ENCODE data around the gene TNFRSF4. TPM values are rescaled to one million over a fixed set of nuclear protein-coding genes. Genes with fewer than 3 reads are reported as not detected.

The TNFRSF4 gene
- total and polyA plus RNA-seq, 9 of the 15 experiments (the other 6 are each of a cell fraction or from before 2014, with no cell fraction given) = 0.07 to 0.44 (median 0.19) TPM; not detected in 5

DNA sequence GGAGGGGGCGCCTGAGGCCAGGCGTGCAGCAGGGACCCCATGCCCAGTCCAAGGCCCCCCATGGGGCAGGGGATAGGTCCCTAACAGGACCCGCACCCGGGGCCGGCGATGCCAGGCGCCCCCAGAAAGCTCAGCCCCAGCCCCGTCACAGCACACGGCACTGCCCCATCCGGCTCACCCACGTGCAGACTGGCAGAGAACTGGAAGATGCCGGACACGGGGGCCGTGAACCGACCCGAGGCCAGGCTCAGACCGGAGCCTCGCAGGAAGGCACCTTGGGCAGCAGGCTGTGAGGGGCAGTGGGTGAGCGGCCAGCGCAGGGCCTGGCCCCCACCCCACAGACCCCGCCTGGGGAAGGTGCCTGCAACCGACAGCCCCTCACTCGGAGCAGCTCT is 29.3 kb upstream of the TNFRSF4 start:
- H3K4me1 ChIP-seq (replicated peaks in 1 of 2; ENCODE audit: control insufficient read depth in 2 of 2, insufficient read depth in 2 of 2, low read length in 2 of 2) = peaks cover 0 to 90% of the 10 kb centered on the region in 2 experiments; a peak in 3 of 5 replicates
- no peak for FAIRE-seq
- H3K79me2 ChIP-seq (ENCODE audit: control insufficient read depth, insufficient read depth, low read length) = no peaks in the 10 kb centered on the region
- H3K4me2 ChIP-seq (ENCODE audit: insufficient read depth, low read length) = no peak overlapping the region
- H3K9ac ChIP-seq (ENCODE audit: insufficient read depth in 1 of 2, low read depth in 2 of 2, low read length in 2 of 2) = no peak overlapping the region
- H3K27ac ChIP-seq (ENCODE audit: extremely low read depth, low read depth, low read length) = no peak overlapping the region
- in situ Hi-C loops (cut with MboI) = no loop called here
- no peak for DNase-seq (ENCODE audit: extremely low read depth in 1 of 4, low spot score in 3 of 4)
- H3K36me3 ChIP-seq (ENCODE audit: control insufficient read depth, insufficient read depth, low read length) = no peaks in the 10 kb centered on the region
- WGBS (ENCODE audit: insufficient coverage, low coverage, missing lambda C conversion rate) = 81% methylated on average over 11 of the region's 23 CpGs
- no peak overlapping the region for H2AFZ ChIP-seq (ENCODE audit: low read depth, low read length)
- H3K9me3 ChIP-seq (replicated peaks; ENCODE audit: control insufficient read depth, insufficient read depth, low read depth, low read length) = no peaks in the 10 kb centered on the region
- POLR2A ChIA-PET = interaction anchor here (0.5 to 1.6 kb wide), 3 partner anchors 12 to 279 kb away, joined by 3 to 4 read pairs (median 3); no protein-coding TSS in a partner anchor
- no TSS peak for BruUV-seq (replicated peaks)
- H3K4me3 ChIP-seq = no peak overlapping the region
- CTCF ChIA-PET (ENCODE audit: low intra/inter-chr PET ratio) = no interaction called here
- no peak for ATAC-seq
- intact Hi-C loops (cut with micrococcal nuclease) = no loop called here
- H4K20me1 ChIP-seq (replicated peaks; ENCODE audit: control insufficient read depth, insufficient read depth, low read length) = no peaks in the 10 kb centered on the region
- TF ChIP-seq RFX7 (CRISPR knock-in tag; IDR thresholded peaks at IDR 0.05) (no peak), HNRNPL (IDR thresholded peaks at IDR 0.05; ENCODE audit: low read depth, low read length) (peak; percentile 72; the same call in 1 of the 2 replicates), GABPA (tag; conservative IDR thresholded peaks at IDR 0.05; ENCODE audit: low read depth) (no peak), KLF6 (CRISPR knock-in tag; IDR thresholded peaks at IDR 0.05; ENCODE audit: borderline replicate concordance) (no peak)
- H3K9me1 ChIP-seq (ENCODE audit: control insufficient read depth, insufficient read depth, low read length) = no peaks in the 10 kb centered on the region
- H3K27me3 ChIP-seq (ENCODE audit: control insufficient read depth in 2 of 2, insufficient read depth in 2 of 2, low read length in 2 of 2) = no peaks in the 10 kb centered on the region

GRCh38 chr1:1242461-1243265 is 28.7 kb upstream of the TNFRSF4 start:
- Histone ChIP-seq H3K4me2 (ENCODE audit: insufficient read depth, low read length) (no peak overlapping the region), H4K20me1 (replicated peaks; ENCODE audit: control insufficient read depth, insufficient read depth, low read length) (no peaks in the 10 kb centered on the region), H3K27ac (ENCODE audit: extremely low read depth, low read depth, low read length) (no peak overlapping the region), H3K4me3 (no peak overlapping the region), H3K9me1 (ENCODE audit: control insufficient read depth, insufficient read depth, low read length) (no peaks in the 10 kb centered on the region), H3K9ac (ENCODE audit: insufficient read depth in 1 of 2, low read depth in 2 of 2, low read length in 2 of 2) (no peak overlapping the region), H3K27me3 (ENCODE audit: control insufficient read depth in 2 of 2, insufficient read depth in 2 of 2, low read length in 2 of 2) (no peaks in the 10 kb centered on the region), H3K36me3 (ENCODE audit: control insufficient read depth, insufficient read depth, low read length) (no peaks in the 10 kb centered on the region), H2AFZ (ENCODE audit: low read depth, low read length) (no peak overlapping the region), H3K4me1 (replicated peaks in 1 of 2; ENCODE audit: control insufficient read depth in 2 of 2, insufficient read depth in 2 of 2, low read length in 2 of 2) (peaks cover 0 to 91% of the 10 kb centered on the region in 2 experiments; a peak in 3 of 5 replicates), H3K79me2 (ENCODE audit: control insufficient read depth, insufficient read depth, low read length) (no peaks in the 10 kb centered on the region), H3K9me3 (replicated peaks; ENCODE audit: control insufficient read depth, insufficient read depth, low read depth, low read length) (no peaks in the 10 kb centered on the region)
- TF ChIP-seq SRSF1 (IDR thresholded peaks at IDR 0.05; ENCODE audit: low read depth, low read length) (no peak), POLR2G (IDR thresholded peaks at IDR 0.05; ENCODE audit: low read depth, low read length) (peak; percentile 46; the same call in 1 of the 2 replicates), ZBTB1 (CRISPR knock-in tag; IDR thresholded peaks at IDR 0.05; ENCODE audit: borderline replicate concordance, low read depth) (no peak), CHD1 (IDR thresholded peaks at IDR 0.05; ENCODE audit: low read length) (no peak), ZNF316 (IDR thresholded peaks at IDR 0.05) (no peak)
- TF ChIP-seq, protein P1, sequence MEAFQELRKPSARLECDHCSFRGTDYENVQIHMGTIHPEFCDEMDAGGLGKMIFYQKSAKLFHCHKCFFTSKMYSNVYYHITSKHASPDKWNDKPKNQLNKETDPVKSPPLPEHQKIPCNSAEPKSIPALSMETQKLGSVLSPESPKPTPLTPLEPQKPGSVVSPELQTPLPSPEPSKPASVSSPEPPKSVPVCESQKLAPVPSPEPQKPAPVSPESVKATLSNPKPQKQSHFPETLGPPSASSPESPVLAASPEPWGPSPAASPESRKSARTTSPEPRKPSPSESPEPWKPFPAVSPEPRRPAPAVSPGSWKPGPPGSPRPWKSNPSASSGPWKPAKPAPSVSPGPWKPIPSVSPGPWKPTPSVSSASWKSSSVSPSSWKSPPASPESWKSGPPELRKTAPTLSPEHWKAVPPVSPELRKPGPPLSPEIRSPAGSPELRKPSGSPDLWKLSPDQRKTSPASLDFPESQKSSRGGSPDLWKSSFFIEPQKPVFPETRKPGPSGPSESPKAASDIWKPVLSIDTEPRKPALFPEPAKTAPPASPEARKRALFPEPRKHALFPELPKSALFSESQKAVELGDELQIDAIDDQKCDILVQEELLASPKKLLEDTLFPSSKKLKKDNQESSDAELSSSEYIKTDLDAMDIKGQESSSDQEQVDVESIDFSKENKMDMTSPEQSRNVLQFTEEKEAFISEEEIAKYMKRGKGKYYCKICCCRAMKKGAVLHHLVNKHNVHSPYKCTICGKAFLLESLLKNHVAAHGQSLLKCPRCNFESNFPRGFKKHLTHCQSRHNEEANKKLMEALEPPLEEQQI (IDR thresholded peaks at IDR 0.05) = no peak
- POLR2A ChIA-PET = interaction anchor here (0.7 to 1.6 kb wide), 4 partner anchors 11 to 13 kb away, joined by 3 to 4 read pairs (median 3); partner anchors contain the start of genes B3GALT6 and SDF4
- in situ Hi-C loops (cut with MboI) (no loop called here), intact Hi-C loops (cut with micrococcal nuclease) (no loop called here)
- DNase-seq (ENCODE audit: extremely low read depth in 1 of 4, low spot score in 3 of 4) = no peak
- no peak for ATAC-seq
- CTCF ChIA-PET (ENCODE audit: low intra/inter-chr PET ratio) = no interaction called here
- BruUV-seq (replicated peaks) = no TSS peak
- 69% methylated on average over 37 of the region's 41 CpGs for WGBS (ENCODE audit: insufficient coverage, low coverage, missing lambda C conversion rate)
- no peak for FAIRE-seq

All from K562 (cell line).